HL-60/S4 (cell line): ENCODE data around the gene CEP85.
"Not testable (repeated sequence)": the region's sequence is repeated elsewhere in the genome, so short reads cannot be mapped to it uniquely, and the experiment has no call there.

Experiments
- in situ Hi-C: fragments of 300-500 bp; cut with MboI; formaldehyde crosslinking; loops from 2 replicates; pipeline ENCODE4 v1.14.3; 2022; ENCODE audit warnings: low sequenced_read_pairs

CEP85 gene

DNA sequence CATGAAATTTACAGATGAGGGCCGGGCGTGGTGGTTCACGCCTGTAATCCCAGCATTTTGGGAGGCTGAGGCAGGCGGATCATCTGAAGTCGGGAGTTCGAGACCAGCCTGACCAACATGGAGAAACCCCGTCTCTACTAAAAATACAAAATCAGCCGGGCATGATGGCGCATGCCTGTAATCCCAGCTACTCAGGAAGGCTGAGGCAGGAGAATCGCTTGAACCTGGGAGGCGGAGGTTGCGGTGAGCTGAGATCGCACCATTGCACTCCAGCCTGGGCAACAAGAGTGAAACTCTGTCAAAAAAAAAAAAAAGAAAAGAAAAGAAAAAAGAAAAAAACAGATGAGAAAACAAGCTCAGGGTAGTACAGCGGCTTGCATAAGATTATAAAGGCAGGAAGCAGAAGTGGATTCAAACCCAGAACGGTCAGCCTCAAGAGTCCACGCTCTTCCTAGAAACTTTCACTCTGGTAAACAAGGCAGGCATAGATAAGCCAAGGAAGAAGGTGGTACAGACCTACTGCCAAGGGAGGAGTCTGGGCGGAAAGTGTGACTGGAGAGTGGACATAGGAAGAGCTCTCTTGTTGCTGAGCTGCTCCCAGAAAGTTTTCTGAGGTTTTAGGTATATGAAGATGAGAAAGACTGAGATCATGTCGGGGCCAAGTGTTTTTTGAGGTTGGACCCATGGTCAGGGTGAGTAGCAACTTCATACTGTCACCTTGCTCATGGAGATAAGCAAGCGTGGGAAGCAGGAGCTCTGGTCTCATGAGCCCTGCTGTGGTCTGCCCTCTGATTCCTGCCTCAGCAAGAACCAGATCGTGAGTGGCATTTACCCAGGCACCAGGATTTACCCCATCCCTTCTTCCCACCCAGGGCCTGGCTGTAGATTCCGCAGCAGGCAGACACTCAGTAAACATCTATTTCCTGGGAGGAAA, 74.2 kb downstream of the CEP85 start:
- in situ Hi-C loops: not testable (repeated sequence)

- in situ Hi-C loops: no loop called here
These were observed 80.5 kb downstream of the CEP85 start for GRCh38 chr1:26314501-26314900.

- in situ Hi-C loops: no loop called here
These were observed 82.2 kb downstream of the CEP85 start for GRCh38 chr1:26315874-26316850.

DNA sequence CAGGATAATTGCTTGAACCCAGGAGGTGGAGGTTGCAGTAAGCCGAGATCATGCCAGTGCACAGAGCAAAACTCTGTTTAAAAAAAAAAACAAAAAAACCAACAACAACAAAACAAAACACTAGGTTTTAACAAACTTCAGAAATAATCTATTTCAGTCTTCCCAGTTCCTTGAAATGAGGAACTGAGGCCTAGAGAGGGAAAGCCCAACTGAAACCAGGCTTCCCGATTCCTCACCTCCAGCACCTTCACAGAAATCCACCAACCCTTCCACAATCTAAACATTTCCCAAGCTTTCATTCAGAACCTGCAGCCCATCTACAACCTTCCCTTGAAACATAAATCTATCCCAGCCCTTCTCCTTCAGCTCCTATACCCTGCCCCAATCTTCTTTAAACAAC, 83.1 kb downstream of the CEP85 start:
- in situ Hi-C loops: no loop called here

GRCh38 chr1:26317612-26318337, 83.8 kb downstream of the CEP85 start, which contains the start of gene CD52:
Gene CD52, plus strand, starts transcription at chr1:26317958. Its CDS starts 60 bp downstream, at chr1:26318018.
- in situ Hi-C loops: no loop called here

DNA sequence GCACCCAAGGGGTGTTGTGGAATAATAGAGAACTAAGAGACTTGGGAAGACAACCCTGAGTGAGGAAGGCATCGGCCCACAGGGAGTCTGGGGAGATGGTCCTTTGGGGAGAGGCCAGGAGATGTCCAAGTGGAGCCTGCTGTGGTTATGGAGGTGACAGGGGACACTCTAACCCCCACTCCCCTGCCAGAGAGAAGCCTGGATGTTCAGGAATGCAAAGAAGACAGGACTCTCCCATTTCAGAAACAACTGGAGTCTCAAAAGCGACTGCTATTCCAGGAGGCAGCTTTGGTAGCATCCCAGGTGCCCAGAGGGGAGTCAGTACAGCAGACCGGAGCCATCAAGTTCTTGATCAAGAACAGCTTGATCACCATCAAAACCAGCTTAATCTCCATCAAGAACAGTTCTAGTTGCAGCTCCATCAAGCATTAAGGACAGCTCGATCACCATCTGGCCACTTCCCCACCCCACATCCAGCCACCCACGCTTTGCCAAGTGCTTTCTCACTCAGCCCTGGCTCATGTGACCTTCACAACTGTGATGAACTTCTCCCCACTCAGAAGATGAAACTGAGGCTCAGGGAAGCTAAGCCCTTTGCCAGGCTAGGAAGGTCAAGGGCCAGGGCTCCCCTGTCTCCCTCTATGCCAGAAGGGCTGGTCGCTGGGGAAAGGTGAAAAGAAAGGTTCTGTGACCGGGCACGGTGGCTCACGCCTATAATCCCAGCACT, 84.5 kb downstream of the CEP85 start:
- in situ Hi-C loops: no loop called here

GRCh38 chr1:26320896-26321295, 86.9 kb downstream of the CEP85 start:
- in situ Hi-C loops: loop anchor here (5.0 kb wide), 1 partner anchor 34 kb away; no protein-coding TSS in a partner anchor

DNA sequence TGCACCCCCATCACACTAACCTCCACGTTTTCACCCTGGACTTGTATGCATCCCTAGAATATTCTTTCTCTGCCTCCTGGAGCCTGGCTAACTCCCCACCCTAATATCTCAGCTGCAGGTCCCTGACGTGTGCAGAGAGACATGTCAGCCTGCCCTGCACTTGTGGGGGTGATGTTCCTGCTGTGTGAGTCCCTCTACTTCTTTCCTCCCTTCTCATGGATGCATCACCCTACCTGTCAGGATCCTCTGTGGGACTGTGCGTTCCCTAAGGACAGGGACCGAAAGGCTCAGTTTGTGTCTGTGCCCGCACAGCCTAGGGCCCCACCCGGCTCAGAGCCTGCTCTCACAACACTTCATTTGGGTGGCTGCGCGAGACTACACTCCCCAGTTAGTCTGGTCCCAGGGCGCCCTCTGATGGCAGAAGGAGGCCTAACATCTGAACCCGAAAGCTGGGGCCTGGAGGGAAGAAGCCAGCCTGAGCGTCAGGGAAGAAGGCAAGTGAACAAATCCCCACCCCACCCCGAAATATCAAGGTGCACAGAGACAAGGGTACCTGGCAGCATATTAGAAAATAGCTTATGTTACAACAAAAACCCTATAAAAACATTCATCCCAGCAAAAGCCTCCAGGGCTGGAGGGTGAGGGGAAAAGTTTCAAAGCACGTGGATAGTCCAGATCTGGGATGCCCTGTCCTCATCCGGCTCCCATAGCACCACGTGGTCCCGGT, 87.5 kb downstream of the CEP85 start:
- in situ Hi-C loops: loop anchor here (5.0 kb wide), 1 partner anchor 34 kb away; no protein-coding TSS in a partner anchor

DNA sequence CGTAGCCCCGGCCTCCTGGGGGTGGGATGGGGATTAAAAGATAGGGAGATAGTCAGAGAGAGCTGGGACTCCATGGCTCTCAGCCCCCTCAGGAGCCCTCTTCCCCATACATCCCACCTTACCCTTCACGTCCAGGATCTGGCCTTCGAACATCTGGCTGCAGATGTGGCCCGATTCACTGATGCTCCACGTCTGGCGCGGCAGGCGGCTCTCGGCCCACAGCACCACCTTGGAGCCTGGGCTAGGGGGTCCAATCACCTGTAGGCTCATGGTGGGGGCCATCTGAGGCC, 88.0 kb downstream of the CEP85 start:
- in situ Hi-C loops: loop anchor here (5.0 kb wide), 1 partner anchor 35 kb away; no protein-coding TSS in a partner anchor

DNA sequence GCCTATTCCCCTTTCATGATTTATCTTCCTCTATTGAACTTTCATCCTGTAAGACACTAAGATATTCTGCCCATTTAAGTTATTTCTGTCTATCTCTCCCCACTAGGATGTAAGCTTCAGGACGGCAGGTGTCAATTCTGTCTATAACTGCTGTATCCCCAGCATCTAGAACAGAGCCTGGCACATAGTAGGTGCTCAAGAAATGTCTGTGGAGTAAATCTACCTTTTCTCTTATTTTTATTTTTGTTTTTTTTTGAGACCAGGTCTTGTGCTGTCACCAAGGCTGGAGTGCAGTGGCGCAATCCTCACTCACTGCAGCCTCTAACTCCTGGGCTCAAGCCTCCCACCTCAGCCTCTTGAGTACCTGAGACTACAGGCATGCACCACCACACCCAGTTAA, 89.4 kb downstream of the CEP85 start:
- in situ Hi-C loops: loop anchor here (5.0 kb wide), 1 partner anchor 36 kb away; no protein-coding TSS in a partner anchor

- in situ Hi-C loops: loop anchor here (5.0 kb wide), 1 partner anchor 37 kb away; no protein-coding TSS in a partner anchor
These were observed 90.5 kb downstream of the CEP85 start for GRCh38 chr1:26324550-26324949.

DNA sequence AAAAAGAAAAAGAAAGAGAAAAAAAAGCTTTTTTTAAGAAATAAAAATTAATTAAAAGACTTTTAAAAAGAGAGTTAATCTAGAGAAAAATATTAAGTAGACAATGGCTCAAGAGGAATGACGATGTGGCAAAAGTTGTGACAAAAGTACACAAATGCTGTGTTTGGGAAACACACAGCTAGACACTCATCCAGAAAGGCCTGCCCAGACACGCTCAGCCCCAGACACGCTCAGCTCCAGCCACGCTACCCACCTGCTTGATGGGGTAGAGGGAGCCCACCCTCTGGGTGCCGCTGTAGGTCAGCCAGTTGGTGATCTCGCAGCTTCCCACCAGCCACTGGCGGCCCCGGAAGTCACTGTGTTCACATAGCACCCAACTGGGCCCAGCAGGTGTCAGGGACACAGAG, 94.0 kb downstream of the CEP85 start:
- in situ Hi-C loops: no loop called here
